Colonic mucosa (tissue), 4 donors: ENCODE measurements around the gene TJP2. TPM values are rescaled to one million over a fixed set of nuclear protein-coding genes. Genes with fewer than 3 reads are reported as not detected.

Source experiments
- DNase-seq: peaks from one replicate; pipeline ENCODE4 v3.0.0-alpha.2; 2020
- H3K27ac ChIP-seq: fragments of 200-600 bp; one replicate; pipeline ENCODE4 v1.8.0; 2021
- H3K27me3 ChIP-seq: fragments of 200-600 bp; one replicate; pipeline ENCODE4 v1.8.0; 2021
- H3K36me3 ChIP-seq: fragments of 200-600 bp; one replicate; pipeline ENCODE4 v1.8.0; 2021
- H3K4me1 ChIP-seq: fragments of 200-600 bp; one replicate; pipeline ENCODE4 v1.8.0; 2021; ENCODE audit warnings: mild to moderate bottlenecking
- H3K4me3 ChIP-seq: fragments of 200-600 bp; one replicate; pipeline ENCODE4 v1.8.0; 2021
- H3K9ac ChIP-seq, 2 donors: one replicate each; pipeline ENCODE4 v1.7.0; 2013; ENCODE audit warnings: control low read depth in 2 of 2, low read depth in 2 of 2, low read length in 2 of 2
- H3K9me3 ChIP-seq: fragments of 200-600 bp; one replicate; pipeline ENCODE4 v1.8.0; 2021
- intact Hi-C: fragments of 100-400 bp; cut with DNase I; formaldehyde crosslinking; loops from one replicate; pipeline ENCODE4 v1.14.1; 2022
- total RNA-seq, 2 donors: library from RNA; stranded (reverse); fragmentation: NEBNext Ultra II Directional in 1 of 2; extraction: Animal tissue kit (Norgen Biotek cat#: 25700) in 1 of 2; gene quantifications; one replicate each; pipeline ENCODE4 v1.2.1, GENCODE V29; 2021
- TF ChIP-seq, protein P1 (sequence below): fragments of 200-600 bp; IDR thresholded peaks from one replicate; pipeline ENCODE4 v1.8.0; 2022; ENCODE audit warnings: antibody characterized with exemption, mild to moderate bottlenecking
- donor health status: healthy.
- donor health status: DM: no; HTN: no; CAD: no.
- donor health status: DM: no; HTN: no; CAD: no.

TJP2 gene
- total RNA-seq, 2 donors from 2014 or later, result 133 to 174 TPM

DNA sequence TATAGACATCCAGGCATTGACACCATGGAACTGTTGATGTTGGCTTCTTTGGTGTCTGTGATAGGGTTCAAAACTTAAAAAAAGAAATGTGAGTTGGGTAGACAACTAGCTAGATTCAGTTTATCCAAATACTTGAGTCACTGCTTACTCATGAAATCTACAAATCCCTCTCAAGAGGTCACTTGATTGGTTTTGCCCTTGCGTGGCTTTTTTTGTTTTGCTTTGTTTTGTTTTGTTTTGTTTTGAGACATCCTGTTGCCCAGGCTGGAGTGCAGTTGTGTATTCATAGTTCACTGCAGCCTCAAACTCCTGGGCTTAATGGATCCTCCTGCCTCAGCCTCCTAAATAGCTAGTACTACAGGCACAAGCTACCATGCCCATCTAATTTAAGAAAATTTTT lies 140.5 kb downstream of the TJP2 start:
- DNase-seq, result no peak
- no peaks in the 10 kb centered on the region for H3K27me3 ChIP-seq
- H3K4me3 ChIP-seq, result no peak overlapping the region
- H3K27ac ChIP-seq, result no peak overlapping the region
- intact Hi-C loops, result no loop called here
- no peaks in the 10 kb centered on the region for H3K9me3 ChIP-seq
- TF ChIP-seq, protein P1, sequence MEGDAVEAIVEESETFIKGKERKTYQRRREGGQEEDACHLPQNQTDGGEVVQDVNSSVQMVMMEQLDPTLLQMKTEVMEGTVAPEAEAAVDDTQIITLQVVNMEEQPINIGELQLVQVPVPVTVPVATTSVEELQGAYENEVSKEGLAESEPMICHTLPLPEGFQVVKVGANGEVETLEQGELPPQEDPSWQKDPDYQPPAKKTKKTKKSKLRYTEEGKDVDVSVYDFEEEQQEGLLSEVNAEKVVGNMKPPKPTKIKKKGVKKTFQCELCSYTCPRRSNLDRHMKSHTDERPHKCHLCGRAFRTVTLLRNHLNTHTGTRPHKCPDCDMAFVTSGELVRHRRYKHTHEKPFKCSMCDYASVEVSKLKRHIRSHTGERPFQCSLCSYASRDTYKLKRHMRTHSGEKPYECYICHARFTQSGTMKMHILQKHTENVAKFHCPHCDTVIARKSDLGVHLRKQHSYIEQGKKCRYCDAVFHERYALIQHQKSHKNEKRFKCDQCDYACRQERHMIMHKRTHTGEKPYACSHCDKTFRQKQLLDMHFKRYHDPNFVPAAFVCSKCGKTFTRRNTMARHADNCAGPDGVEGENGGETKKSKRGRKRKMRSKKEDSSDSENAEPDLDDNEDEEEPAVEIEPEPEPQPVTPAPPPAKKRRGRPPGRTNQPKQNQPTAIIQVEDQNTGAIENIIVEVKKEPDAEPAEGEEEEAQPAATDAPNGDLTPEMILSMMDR, result no peak
- H3K4me1 ChIP-seq, result no peaks in the 10 kb centered on the region
- H3K36me3 ChIP-seq, result no peaks in the 10 kb centered on the region
- H3K9ac ChIP-seq, result no peak overlapping the region

DNA sequence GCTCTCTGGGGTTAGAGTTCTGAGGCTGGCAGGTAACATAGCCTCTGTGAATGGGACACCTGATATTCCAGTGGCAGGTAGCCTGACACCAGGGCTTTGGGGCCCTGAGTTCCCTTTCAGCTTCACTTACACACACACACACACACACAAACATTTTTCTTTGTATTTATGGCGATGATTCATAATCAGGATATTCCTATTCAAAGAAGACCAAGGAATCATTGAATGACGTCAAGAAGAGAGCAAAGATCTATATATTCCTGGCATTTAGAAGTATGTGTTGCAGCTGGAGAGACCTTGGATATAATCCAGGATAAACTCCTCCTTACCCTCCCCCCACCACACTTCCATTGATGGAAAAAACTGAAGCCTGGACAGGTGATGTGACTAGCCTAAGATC lies 143.0 kb downstream of the TJP2 start:
- Histone ChIP-seq H3K9me3 (no peaks in the 10 kb centered on the region), H3K27me3 (no peaks in the 10 kb centered on the region), H3K4me3 (no peak overlapping the region), H3K9ac (no peak overlapping the region), H3K36me3 (no peaks in the 10 kb centered on the region), H3K4me1 (no peaks in the 10 kb centered on the region), H3K27ac (no peak overlapping the region)
- DNase-seq, result no peak
- intact Hi-C loops, result no loop called here
- TF ChIP-seq, protein P1, result no peak

DNA sequence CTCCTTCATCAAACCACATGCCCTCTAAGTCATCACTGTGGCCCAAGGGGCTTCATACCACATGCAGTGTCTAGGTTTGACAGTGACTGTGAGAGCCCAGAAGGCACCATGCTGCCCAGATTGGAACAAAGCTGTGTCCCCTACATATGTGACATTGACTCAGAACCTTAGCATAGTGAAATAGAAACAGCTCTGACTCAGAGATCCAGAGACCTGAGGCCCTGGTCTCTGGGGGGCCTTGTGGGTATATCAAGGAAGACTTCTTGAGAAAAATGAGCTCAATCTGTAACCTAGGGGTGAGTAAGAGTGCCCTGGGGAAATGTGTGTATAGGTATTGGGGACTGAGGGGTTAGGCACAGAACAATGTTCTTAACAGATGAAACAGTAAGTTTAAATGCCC lies 143.8 kb downstream of the TJP2 start:
- TF ChIP-seq, protein P1, result no peak
- no peak overlapping the region for H3K4me3 ChIP-seq
- no peak overlapping the region for H3K9ac ChIP-seq
- no peak for DNase-seq
- intact Hi-C loops, result no loop called here
- no peaks in the 10 kb centered on the region for H3K27me3 ChIP-seq
- H3K27ac ChIP-seq, result no peak overlapping the region
- H3K9me3 ChIP-seq, result no peaks in the 10 kb centered on the region
- H3K4me1 ChIP-seq, result no peaks in the 10 kb centered on the region
- no peaks in the 10 kb centered on the region for H3K36me3 ChIP-seq

DNA sequence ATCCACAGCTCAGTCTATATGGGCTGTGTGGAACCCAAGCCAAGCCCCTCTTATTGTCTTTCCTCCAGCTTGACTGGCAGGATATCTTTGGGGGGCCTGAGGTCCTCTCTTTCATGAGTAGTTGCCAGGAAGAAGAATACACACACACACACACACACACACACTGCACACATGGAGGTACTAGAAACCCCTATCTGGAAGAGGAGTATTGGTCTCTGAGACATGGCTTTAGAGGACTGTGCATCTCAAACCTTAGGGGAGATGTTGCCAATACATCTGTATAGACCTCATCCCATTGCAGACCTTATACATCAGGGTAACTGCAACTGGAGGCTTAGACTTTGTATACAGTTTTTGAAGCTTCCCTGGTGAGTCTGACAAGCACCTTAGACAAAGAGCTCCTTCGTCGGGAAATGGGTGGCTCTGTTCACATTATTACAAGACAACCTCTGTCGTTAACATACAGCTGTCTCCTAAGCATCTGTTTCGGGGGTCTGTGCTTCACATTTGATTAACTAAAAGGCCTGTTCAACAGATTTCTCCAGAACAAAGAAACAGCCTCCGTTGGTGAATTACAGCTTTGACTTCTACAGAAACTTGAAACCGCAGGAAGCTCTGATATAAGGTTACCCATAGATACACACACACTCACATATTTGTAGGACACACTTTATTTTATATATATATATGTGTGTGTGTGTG lies 145.4 kb downstream of the TJP2 start:
- no peaks in the 10 kb centered on the region for H3K27me3 ChIP-seq
- no peaks in the 10 kb centered on the region for H3K36me3 ChIP-seq
- no peaks in the 10 kb centered on the region for H3K4me1 ChIP-seq
- no peak for DNase-seq
- H3K9ac ChIP-seq, result no peak overlapping the region
- H3K9me3 ChIP-seq, result no peaks in the 10 kb centered on the region
- no peak overlapping the region for H3K4me3 ChIP-seq
- H3K27ac ChIP-seq, result no peak overlapping the region
- TF ChIP-seq, protein P1, result no peak
- intact Hi-C loops, result no loop called here

DNA sequence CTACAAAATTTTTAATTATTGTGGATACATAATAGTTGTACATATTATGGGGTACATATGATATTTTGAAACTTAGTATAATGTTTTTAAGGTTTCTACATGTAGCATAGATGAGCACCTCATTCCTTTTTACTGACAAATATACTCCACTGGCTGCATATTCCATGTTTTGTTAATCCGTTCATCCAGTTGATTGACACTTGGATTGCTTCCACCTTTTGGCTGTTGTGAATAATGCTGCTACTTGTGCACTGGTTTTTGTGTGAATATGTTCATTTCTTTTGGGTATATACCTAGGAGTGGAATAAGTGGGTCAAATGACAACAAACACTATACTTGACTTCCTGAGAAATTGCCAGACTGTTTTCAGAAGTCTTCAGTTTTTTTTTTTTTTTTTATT lies 148.2 kb downstream of the TJP2 start:
- Histone ChIP-seq H3K27me3 (peaks cover 11% of the 10 kb centered on the region), H3K9ac (no peak overlapping the region), H3K27ac (no peak overlapping the region), H3K4me1 (no peaks in the 10 kb centered on the region), H3K9me3 (no peaks in the 10 kb centered on the region), H3K4me3 (no peak overlapping the region), H3K36me3 (no peaks in the 10 kb centered on the region)
- intact Hi-C loops, result no loop called here
- TF ChIP-seq, protein P1, result no peak
- DNase-seq, result no peak
